ENCODE data around the gene KAT7.
A peak's percentile ranks its signal among the peaks of the same experiment; 100 is the strongest.
"Not testable (repeated sequence)": the region's sequence is repeated elsewhere in the genome, so short reads cannot be mapped to it uniquely, and the experiment has no call there.

The KAT7 gene

GRCh38 chr17:49788478-49789242, at the start of gene KAT7:
Gene KAT7 (plus strand): TSS chr17:49788681. CDS start chr17:49788835, 154 bp downstream.
- peak; percentile 94 to 100 (median 98) for DNase-seq

- DNase-seq, result peak in 4 of 58 donors; percentile 5 to 41 (median 22)
Observed at GRCh38 chr17:49739641-49740271, 48.7 kb upstream of the KAT7 start.

- DNase-seq, result no peak
Observed at GRCh38 chr17:49741009-49741691, 47.3 kb upstream of the KAT7 start.

- DNase-seq, result no peak
Observed at GRCh38 chr17:49741692-49742076, 46.8 kb upstream of the KAT7 start.

- peak in 1 of 58 donors; percentile 6 for DNase-seq
Observed at GRCh38 chr17:49742166-49742638, 46.3 kb upstream of the KAT7 start.

GRCh38 chr17:49745175-49746139, 43.0 kb upstream of the KAT7 start:
- DNase-seq, result no peak

- DNase-seq, result no peak
Observed at GRCh38 chr17:49746791-49747490, 41.5 kb upstream of the KAT7 start.

GRCh38 chr17:49747632-49748031, 40.8 kb upstream of the KAT7 start:
- DNase-seq, result no peak

- no peak for DNase-seq
Observed at GRCh38 chr17:49748223-49748622, 40.3 kb upstream of the KAT7 start.

- no peak for DNase-seq
Observed at GRCh38 chr17:49748791-49749190, 39.7 kb upstream of the KAT7 start.

- DNase-seq, result no peak
Observed at GRCh38 chr17:49749730-49750129, 38.8 kb upstream of the KAT7 start.

GRCh38 chr17:49752508-49752907, 36.0 kb upstream of the KAT7 start:
- DNase-seq, result no peak

GRCh38 chr17:49753959-49754391, 34.5 kb upstream of the KAT7 start:
- DNase-seq, result no peak

GRCh38 chr17:49755663-49756283, 32.7 kb upstream of the KAT7 start:
- DNase-seq, result no peak

GRCh38 chr17:49756323-49757150, 31.9 kb upstream of the KAT7 start:
- DNase-seq, result no peak

- no peak for DNase-seq
Observed at GRCh38 chr17:49757151-49757777, 31.2 kb upstream of the KAT7 start.

- not testable (repeated sequence) for DNase-seq
Observed at GRCh38 chr17:49758464-49759010, 29.9 kb upstream of the KAT7 start.

GRCh38 chr17:49759203-49759602, 29.3 kb upstream of the KAT7 start:
- no peak for DNase-seq

Measured in anterior cingulate cortex (tissue), 58 donors.